NB4 (cell line): Measurements from ENCODE around the gene MMS19.

Source experiments
- DNase-seq: peaks from one replicate; pipeline ENCODE4 v3.0.0; 2010; ENCODE audit warnings: low read depth
- H3K4me3 ChIP-seq: one replicate; pipeline ENCODE4 v1.5.1; 2011; ENCODE audit warnings: mild to moderate bottlenecking, low read depth, low read length, moderate library complexity
- CTCF ChIP-seq: IDR thresholded peaks from one replicate; pipeline ENCODE4 v1.5.1; 2012; ENCODE audit warnings: low read depth, low read length
- MYC ChIP-seq: IDR thresholded peaks from 2 replicates; pipeline ENCODE4 v1.6.1; 2011; ENCODE audit warnings: low read depth, low read length
- POLR2A ChIP-seq: IDR thresholded peaks from 2 replicates; pipeline ENCODE4 v1.6.1; 2011; ENCODE audit warnings: mild to moderate bottlenecking; ENCODE audit not compliant: insufficient read length; ENCODE audit errors: extremely low read depth
- TF ChIP-seq, protein P1 (sequence below): IDR thresholded peaks from 2 replicates; pipeline ENCODE4 v1.6.1; 2011; ENCODE audit warnings: low read depth, low read length

MMS19 gene

GRCh38 chr10:97500297-97500575, 2.0 kb upstream of the MMS19 start:
- no peak for DNase-seq
- TF ChIP-seq, protein P1, sequence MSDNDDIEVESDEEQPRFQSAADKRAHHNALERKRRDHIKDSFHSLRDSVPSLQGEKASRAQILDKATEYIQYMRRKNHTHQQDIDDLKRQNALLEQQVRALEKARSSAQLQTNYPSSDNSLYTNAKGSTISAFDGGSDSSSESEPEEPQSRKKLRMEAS, result peak; percentile 6; the same call in 1 of the 2 replicates
- no peak for TF ChIP-seq CTCF
- peak overlapping the region; percentile 67 for H3K4me3 ChIP-seq

DNA sequence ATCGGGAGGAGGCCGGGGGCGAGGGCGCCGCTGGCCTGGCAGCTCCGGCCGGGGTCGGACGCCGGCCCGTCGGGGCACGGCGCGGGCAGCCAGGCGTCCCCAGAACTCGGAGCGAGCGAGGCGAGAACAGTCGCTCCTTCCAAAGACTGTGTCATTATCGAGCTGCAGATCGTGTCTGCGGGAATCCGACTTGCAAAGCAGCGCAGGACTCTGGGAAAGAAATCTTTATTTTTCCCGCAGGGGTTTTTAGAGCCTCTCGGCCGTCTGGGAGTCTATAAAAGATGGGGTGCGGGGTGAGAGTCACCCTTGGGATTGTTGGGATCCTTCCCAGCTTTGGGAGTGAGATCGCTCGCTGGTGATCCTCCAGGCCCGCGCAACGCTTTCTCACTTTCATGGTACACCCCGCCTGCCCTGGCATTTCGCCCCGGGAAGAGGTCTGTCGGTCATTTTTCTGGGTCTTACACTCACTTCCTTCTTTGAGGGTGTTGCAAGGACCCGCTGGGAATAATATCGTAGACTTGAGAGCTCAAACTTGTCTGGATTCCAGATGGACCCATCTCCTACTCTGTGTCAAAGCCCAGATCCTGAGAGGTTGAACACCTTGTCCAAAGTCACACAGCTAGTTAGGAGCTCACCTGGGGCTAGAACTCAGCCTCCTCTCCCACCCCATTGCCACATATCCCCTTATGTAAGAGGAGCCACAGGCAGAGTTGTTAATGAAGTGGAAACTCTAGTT, 1.5 kb upstream of the MMS19 start:
- TF ChIP-seq, protein P1, result no peak
- 0 out of 2 replicates have a peak, but pooled peaks have one; percentile 20 for TF ChIP-seq MYC
- H3K4me3 ChIP-seq, result peak overlapping the region; percentile 67
- peak; percentile 80 for DNase-seq

GRCh38 chr10:97498841-97499560, 779 bp upstream of the MMS19 start, which contains the start of gene UBTD1:
TSS of gene UBTD1 (plus strand) at chr10:97498924. CDS start at chr10:97499204, 280 bp downstream.
- peak within 1 kb of the TSS; percentile 88 for H3K4me3 ChIP-seq
- no peak for TF ChIP-seq POLR2A
- TF ChIP-seq, protein P1, result no peak
- TF ChIP-seq CTCF, result no peak
- no peak for TF ChIP-seq MYC
- DNase-seq, result peak; percentile 79

- peak; percentile 91 for DNase-seq
- TF ChIP-seq POLR2A (peak; percentile 27), CTCF (no peak), MYC (peak; percentile 86)
- TF ChIP-seq, protein P1, result peak; percentile 92
- peak overlapping the region; percentile 88 for H3K4me3 ChIP-seq
Observed at GRCh38 chr10:97497572-97498075, 598 bp downstream of the MMS19 start.

GRCh38 chr10:97494863-97495506, 3.2 kb downstream of the MMS19 start:
- no peak for DNase-seq
- no peak for TF ChIP-seq CTCF
- TF ChIP-seq, protein P1, result no peak
- H3K4me3 ChIP-seq, result peak overlapping the region; percentile 2

DNA sequence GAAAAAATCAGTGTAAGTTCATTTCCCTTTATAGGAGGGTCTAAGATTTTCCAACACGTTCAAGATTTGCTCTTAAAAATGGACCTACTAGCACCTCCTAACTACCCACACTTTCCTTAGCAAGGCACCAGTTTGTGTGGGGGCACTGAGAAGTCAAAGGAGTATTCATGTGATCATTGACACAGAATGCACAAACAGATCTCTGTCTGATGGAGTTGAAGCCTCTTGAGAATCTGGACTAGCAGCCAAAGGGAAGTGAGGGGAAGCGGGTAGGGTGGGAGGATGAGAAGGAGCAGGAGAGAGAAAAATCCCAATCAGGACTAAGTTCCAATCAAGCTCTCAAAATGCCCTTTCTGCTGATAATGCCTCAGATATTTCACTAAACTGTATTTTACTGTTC, 4.1 kb downstream of the MMS19 start:
- TF ChIP-seq, protein P1, result no peak
- TF ChIP-seq POLR2A (no peak), MYC (no peak), CTCF (no peak)
- H3K4me3 ChIP-seq, result no peak overlapping the region
- no peak for DNase-seq
